Measurements from ENCODE around the gene RECK.
A peak's percentile ranks its signal among the peaks of the same experiment; 100 is the strongest.

The RECK gene

DNA sequence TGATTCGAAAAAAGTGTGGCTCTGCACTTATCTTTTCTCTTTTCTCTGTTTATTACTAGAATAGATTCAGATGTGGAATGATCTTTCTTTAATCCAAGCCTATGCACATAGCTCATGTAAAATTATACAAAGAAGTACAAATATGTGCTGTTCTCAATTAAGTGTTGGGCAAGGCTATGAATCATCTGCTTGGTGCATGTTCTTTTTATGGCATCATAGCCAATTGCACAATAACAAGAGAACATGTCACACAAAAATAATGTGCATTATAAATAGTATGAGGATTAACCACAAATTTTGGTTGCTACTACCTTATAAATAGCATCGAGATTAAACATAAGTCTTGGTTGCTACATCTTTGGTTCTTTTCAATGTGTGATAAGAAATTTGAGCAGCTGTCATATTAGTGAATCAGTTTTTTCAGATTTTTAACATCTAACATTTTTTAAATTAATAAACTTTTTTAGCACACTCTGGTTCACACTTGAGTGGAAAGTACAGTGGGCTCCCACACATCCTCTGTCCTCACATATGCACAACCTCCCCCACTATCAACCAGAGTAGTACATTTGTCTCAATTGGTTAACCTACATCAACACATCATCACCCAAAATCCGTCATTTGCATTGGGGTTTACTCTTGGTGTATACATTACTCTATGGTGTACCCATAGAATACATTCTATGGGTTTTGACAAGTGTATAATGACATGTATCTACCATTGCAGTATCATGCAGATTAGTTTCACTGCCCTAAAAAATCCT, 6.8 kb upstream of the RECK start:
- DNase-seq (ENCODE audit: extremely low read depth, low read depth), result peak; percentile 93
- TF ChIP-seq, protein P1, sequence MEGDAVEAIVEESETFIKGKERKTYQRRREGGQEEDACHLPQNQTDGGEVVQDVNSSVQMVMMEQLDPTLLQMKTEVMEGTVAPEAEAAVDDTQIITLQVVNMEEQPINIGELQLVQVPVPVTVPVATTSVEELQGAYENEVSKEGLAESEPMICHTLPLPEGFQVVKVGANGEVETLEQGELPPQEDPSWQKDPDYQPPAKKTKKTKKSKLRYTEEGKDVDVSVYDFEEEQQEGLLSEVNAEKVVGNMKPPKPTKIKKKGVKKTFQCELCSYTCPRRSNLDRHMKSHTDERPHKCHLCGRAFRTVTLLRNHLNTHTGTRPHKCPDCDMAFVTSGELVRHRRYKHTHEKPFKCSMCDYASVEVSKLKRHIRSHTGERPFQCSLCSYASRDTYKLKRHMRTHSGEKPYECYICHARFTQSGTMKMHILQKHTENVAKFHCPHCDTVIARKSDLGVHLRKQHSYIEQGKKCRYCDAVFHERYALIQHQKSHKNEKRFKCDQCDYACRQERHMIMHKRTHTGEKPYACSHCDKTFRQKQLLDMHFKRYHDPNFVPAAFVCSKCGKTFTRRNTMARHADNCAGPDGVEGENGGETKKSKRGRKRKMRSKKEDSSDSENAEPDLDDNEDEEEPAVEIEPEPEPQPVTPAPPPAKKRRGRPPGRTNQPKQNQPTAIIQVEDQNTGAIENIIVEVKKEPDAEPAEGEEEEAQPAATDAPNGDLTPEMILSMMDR (IDR thresholded peaks at IDR 0.05; ENCODE audit: low read depth, low read length), result no peak

GRCh38 chr9:36030871-36031270, 5.8 kb upstream of the RECK start:
- DNase-seq (ENCODE audit: extremely low read depth, low read depth), result no peak
- TF ChIP-seq, protein P1 (IDR thresholded peaks at IDR 0.05; ENCODE audit: low read depth, low read length), result no peak

GRCh38 chr9:36031774-36032555, 4.7 kb upstream of the RECK start:
- TF ChIP-seq, protein P1 (IDR thresholded peaks at IDR 0.05; ENCODE audit: low read depth, low read length), result no peak
- DNase-seq (ENCODE audit: extremely low read depth, low read depth), result no peak

DNA sequence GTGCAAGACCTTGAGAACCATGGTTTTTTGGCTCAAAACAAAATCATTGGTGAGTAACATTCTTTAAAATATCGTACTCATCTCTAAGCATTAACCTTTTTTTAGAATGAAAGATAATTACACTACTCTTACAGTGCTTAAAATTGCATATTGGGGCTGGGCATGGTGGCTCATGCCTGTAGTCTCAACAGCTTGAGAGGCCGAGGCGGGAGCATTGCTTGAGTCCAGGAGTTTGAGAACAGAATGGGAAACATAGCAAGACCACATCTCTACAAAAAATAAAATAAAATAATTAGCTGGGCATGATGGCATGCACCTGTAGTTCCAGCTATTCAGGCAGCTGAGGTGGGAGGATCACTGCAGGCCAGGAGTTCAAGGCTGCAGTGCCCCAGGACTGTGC, 2.9 kb upstream of the RECK start:
- DNase-seq (ENCODE audit: extremely low read depth, low read depth), result no peak
- TF ChIP-seq, protein P1 (IDR thresholded peaks at IDR 0.05; ENCODE audit: low read depth, low read length), result no peak

- TF ChIP-seq, protein P1 (IDR thresholded peaks at IDR 0.05; ENCODE audit: low read depth, low read length), result no peak
- DNase-seq (ENCODE audit: extremely low read depth, low read depth), result no peak
Measured at GRCh38 chr9:36034234-36034633, 2.5 kb upstream of the RECK start.

- TF ChIP-seq, protein P1 (IDR thresholded peaks at IDR 0.05; ENCODE audit: low read depth, low read length), result no peak
- DNase-seq (ENCODE audit: extremely low read depth, low read depth), result no peak
Measured at GRCh38 chr9:36035006-36035405, 1.7 kb upstream of the RECK start.

DNA sequence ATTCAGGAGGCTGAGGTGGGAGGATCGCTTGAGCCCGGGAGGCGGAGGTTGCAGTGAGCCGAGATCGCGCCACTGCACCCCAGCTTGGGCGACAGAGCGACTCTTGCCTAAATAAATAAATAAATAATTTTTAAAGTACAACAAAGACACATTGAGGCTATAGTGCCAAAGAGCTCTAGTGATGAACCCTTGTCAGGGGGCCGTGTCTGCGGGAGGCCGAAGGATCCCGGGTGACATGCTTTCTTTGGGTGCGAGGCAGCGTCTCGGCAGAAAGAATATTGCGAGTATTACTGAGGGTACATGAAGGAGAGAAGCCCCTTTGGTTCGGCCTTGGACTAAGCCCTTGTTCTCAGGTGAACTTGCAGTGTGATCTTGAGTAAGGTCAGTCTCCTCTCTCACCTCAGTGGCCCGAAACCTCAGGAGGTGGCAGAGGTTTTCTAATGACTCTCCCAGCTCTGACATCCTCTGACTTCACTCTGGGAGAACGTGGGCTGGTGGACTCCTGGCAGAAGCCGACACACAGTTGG, 397 bp upstream of the RECK start:
- no peak for DNase-seq (ENCODE audit: extremely low read depth, low read depth)
- TF ChIP-seq, protein P1 (IDR thresholded peaks at IDR 0.05; ENCODE audit: low read depth, low read length), result no peak
